ENCODE measurements around the gene KLF2.

DNA sequence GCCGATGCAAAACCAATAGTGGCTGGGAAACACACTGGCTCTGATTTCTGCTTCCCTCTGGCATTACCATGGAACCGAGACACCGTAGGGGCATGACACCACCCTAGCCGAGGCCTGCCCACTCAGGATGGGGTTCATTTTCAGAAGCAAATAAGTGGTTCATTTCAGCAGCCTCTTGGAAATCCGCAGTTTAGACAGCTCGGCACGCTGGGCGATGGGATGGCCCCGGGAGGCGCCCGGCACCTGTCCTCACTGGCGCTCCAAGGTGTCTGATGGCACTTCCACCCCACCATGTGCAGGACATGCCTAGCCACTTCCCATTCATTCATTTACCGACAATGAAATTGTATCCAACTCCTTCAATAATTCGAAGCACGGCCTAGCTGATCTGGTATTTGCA is 33.8 kb downstream of the KLF2 start:
- no peak for TF ChIP-seq SUZ12 (IDR thresholded peaks at IDR 0.05; ENCODE audit: extremely low read depth, insufficient read depth, insufficient read length)
- TF ChIP-seq ZNF274 (IDR thresholded peaks at IDR 0.05; ENCODE audit: low read depth, low read length), result no peak

Measured in NT2/D1 (cell line).